Stromal cell of bone marrow (primary cell): Measurements from ENCODE around the gene UBAP1L.
"Not testable (repeated sequence)": the region's sequence is repeated elsewhere in the genome, so short reads cannot be mapped to it uniquely, and the experiment has no call there.

Experiments
- DNase-seq: peaks from one replicate; pipeline ENCODE4 v3.0.0-alpha.2; 2012; ENCODE audit warnings: low read depth

The UBAP1L gene

DNA sequence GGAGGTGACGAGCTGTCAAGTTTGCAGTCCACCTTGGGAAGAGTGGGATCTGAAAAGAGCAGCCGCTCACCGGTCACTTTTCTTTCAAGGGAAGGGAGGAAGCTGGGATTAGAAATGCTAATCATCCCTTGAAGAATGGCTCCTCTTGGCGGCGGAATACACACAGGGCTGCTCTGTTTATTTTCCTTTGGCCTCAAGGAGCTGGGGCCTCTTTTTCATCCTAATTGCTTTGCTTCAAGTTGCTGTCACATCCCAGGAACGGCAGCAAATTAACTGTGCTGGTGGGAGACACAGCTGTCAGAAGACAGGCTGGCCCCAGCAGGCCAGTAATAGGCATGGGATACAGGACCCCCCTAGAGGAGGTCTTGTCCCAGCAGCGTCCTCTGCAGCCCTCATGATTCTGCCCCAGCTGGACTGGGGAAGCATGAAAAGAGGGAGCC, 31.7 kb downstream of the UBAP1L start:
- DNase-seq = no peak

- no peak for DNase-seq
These were observed 32.6 kb downstream of the UBAP1L start for GRCh38 chr15:65082303-65082953.

GRCh38 chr15:65081758-65082157, 33.2 kb downstream of the UBAP1L start:
- no peak for DNase-seq

DNA sequence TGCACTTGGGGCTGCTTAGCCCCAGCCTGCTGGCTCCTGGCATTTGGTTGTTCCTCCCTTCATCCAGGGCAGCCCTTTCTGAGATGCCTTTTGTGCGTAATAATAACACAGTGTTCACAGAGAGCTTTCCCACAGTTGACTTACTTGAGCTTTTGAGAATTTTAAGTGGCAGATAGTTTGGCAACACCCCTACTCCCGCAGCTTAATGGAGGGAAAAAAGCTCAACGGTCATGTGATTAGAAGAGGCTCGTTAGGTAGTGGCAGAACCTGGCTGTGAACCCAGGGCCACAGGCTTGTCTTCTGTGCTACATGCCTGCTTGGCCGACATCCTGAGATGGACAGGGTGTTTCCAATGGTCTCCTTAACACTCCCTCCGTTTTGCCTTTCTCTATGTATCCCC, 33.7 kb downstream of the UBAP1L start:
- DNase-seq = no peak

- DNase-seq = no peak
These were observed 35.4 kb downstream of the UBAP1L start for GRCh38 chr15:65079580-65079979.

DNA sequence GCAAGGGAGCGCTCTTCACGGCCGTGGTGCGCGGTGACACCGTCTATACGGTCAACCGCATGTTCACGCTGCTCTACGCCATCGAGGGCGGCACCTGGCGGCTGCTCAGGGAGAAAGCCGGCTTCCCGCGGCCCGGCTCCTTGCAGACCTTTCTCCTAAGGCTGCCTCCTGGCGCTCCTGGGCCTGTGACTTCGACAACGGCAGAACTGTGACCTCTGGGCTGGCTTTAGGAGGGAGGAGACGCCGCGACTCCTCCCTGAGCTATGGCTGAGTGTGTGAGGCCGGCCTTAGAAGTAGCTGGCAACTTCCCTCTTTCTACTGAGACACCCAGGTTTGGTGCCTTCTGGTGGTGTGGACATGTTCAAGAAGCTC, 37.0 kb downstream of the UBAP1L start:
- DNase-seq = no peak

GRCh38 chr15:65077291-65077980, 37.6 kb downstream of the UBAP1L start:
- no peak for DNase-seq

DNA sequence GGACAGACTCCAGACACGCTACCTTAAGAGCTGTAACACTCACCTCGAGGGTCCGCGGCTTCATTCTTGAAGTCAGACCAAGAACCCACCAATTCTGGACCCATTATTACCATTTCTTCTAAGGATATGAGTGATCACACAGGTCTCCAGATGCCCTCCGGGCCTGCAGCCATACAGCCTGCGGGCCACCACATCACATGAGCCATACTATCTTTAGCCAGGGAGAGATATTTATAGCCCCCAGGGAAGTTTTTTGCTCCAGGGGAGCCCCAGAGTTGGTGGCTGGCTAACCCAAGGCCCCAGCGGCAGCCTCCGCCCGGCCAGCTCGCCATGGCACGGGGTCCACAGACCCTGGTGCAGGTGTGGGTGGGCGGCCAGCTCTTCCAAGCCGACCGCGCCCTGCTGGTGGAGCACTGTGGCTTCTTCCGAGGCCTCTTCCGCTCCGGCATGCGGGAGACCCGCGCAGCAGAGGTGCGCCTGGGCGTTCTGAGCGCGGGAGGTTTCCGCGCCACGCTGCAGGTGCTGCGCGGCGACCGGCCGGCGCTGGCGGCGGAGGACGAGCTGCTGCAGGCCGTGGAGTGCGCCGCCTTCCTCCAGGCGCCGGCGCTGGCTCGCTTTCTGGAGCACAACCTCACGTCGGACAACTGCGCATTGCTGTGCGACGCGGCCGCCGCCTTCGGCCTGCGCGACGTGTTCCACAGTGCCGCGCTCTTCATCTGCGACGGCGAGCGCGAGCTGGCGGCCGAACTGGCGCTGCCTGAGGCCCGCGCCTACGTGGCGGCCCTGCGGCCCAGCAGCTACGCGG, 38.3 kb downstream of the UBAP1L start, which contains the start of gene KBTBD13:
TSS of gene KBTBD13 (plus strand) at position 261 of the 805 bp plus-strand sequence. CDS start at position 331, 70 bp downstream.
- no peak for DNase-seq

GRCh38 chr15:65075607-65076395, 39.2 kb downstream of the UBAP1L start:
- not testable (repeated sequence) for DNase-seq

GRCh38 chr15:65074946-65075345, 40.1 kb downstream of the UBAP1L start:
- not testable (repeated sequence) for DNase-seq

- DNase-seq = no peak
These were observed 42.4 kb downstream of the UBAP1L start for GRCh38 chr15:65072617-65073016.

DNA sequence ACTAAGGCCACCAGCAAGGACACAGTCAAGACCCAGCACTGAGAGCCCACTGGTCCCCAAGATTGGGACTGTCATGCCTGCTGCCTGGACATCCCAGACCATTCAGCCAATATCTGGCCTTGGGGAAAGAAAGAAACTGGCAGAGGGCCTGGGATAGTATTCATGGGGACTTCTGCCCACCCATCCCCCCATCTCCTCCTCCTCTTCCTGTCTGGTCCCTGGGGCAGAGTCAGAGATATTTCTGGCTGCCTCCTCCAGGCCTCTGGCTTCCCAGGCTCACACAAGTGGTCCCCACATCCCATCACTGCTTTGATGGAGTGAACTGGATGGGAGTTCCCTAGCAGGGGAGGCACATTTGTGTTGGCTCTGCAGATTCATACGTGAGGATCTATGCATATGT, 43.0 kb downstream of the UBAP1L start:
- no peak for DNase-seq

GRCh38 chr15:65071381-65071811, 43.6 kb downstream of the UBAP1L start:
- DNase-seq = no peak

DNA sequence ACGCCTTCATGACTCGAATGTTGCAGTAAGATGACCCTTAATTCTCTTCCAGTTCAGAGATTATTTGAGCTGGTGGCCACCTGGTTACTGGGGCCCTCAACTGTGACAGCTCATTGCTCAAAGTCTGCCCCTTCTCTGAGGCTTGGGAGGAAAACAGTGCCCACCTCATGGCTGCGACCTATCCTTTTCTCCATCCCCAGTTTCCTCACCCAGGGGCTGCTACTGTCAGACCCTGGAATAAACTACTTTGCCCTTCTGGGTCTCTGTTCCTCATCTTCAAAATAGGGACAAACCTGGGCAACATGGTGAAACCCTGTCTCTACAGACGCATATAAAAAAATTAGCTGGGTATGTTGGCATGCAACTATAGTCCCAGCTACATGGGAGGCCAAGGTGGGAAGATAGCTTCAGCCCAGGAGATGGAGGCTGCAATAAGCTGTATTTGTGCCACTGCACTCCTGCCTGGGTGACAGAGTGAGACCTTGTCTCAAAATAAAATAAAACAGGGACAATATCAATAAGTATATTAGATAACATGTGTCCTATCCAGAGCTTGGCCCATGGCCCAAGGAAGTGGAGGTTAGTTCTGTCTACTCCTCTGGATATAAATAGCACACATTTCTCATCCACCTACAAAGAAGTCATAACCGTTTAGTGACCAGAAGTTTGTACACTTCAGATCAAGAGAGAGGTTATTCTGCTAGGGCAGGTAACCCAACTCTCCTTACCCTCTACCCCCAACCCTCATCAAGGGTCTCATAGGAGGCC, 45.0 kb downstream of the UBAP1L start:
- no peak for DNase-seq

GRCh38 chr15:65069179-65069578, 45.8 kb downstream of the UBAP1L start:
- DNase-seq = peak; percentile 82

DNA sequence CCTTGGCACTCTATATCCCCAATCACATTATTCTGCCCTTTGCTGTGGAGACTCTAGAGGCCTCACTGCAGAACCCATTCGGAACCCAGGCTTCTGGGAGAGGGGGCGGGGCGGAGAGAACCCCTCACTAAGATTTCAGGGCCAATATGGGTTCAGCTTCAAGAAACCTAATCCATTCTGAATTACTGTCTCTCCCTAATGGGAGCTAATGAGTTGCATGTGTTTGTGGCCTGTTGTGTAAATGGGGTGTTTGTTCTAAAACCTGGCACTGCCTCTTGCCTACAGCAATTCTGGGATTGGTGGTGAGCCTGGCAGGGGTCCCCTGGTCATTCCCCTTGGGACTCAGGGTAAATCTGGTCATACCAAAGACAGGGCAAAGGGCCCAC, 46.6 kb downstream of the UBAP1L start:
- no peak for DNase-seq

GRCh38 chr15:65067645-65068402, 47.2 kb downstream of the UBAP1L start, which contains the start of gene RASL12:
Gene RASL12 (minus strand): TSS chr15:65067991. CDS start chr15:65067835, 156 bp downstream.
- DNase-seq = no peak

DNA sequence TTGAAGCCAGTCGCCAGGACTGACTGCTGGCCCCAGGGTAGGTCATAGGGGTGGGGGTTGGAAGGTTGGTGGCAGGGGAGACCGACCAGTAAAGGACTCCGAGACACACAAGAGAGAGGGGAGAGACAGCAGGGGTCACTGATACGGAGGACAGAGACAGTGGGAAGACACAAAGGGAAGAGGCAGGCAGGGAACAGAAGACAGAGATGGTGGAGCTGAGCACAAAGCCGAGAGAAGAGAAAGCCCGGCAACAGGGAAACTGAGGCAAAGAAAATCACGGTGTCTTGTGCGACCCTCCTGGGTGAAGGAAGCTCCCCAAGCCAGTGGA, 47.7 kb downstream of the UBAP1L start:
- no peak for DNase-seq

DNA sequence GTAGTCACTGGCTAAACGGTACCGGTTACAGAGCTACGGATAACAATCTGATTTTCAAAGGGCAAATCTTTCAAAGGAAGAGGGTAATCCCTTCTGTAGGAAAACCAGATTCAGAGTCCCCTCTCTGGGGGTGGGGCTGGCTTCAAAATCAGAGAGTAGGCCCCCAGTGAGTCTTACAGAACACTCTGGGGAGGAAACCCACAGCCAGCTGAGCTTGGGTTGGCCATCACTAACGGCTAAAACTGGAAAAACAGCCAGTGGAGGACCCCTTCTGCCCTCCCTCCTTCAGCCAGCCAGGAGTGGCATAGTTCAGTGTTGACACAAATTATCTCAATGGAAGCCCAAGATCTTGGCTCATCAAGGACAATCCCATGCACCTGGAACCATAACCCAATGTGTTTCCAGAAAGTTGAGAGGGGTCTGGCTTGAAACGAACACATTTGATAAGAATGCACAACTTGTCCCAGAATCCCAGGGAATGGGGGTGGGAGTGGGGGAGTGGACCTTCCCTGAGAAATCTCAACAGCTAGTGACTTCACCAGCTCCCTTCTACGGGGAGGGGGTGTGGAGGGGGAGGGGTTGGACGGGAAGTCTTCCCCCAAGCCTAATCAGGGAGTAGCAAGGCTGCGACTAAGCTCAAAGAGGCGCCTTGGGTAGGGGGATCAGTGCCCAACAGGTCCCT, 48.2 kb downstream of the UBAP1L start:
- DNase-seq = no peak
